HG02623 (cell line): ENCODE measurements around the gene NRTN.

Experiments
- ATAC-seq: cut with Tn5 transposase; IDR thresholded peaks from one replicate; pipeline ENCODE4 v1.9.1; 2021; ENCODE audit warnings: moderate library complexity; ENCODE audit not compliant: unreplicated experiment

Gene NRTN

DNA sequence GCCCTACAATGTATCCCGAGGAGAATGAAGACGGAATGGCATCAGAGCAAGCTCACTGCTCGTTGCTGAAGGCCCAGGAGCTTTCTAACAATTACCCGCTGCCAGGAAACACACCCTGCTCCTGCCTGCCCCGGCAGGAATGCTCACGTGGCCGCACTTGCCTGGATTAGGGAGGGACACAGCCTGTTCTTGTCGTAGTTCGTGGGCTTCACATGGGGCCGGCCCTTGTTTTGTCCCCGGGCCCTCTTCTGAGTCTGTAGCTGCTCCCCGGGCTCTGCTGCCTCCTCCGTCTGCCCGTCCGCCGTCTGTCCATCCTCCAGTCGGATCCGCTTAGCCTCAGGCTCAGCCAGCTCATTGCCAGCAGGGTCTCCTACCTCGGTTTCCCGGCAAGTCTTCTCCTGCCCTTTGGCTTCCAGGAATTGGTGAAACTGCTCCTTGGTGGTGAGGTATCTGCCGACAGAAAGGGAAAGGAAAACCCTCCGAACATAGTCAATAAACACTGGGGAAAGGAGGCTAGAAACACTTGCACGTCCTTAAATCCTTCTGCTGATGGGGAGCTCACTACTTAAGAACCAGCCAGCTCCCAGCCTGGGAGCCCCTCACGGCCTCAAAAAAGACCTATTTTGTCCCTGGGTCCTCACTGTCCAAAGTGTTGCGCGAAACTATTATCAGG lies 14.8 kb upstream of the NRTN start:
- no peak for ATAC-seq

DNA sequence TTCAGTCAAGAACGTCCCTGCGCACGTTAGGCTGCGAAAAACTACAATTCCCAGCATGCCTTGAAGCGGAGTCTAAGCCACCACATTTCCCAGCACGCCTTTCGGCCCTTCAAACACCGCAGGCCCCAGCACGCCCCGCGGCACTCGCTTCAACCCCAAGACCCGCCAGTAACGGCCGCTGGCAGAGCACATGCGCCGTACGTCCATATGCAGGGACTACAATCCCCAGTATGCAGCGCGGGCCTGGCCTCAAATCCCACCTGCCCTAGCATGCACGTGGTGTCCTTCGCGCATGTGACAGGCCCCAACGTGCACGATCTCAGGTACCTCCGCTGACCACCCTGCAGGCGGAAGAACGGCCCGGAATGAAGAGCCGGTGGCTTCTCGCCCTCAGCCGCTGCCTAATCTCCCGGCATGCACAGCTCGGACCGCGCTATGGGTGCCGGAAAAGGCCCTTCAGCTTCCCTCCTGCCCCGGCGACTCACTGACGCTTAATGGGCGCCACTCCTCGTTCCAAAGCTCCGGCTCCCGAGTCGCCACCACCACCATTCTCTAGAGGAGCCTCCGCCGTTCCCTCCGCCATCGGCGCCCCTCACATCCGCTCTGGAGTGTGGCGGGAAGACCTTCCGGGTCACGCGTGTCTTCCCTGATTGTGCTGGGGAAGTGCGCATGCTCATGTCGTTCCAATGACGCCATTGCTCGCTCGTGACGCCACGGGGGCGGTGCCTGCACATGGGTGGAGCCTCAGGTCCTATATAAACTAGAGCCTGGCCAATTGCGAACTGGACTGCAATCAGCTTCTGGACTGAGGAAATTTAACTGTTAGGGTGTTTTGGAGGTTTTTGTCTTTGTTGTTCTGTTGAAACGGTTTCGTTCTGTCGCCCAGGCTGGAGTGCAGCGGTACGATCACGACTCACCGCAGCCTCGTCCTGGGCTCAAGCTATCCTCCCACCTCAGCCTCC lies 14.0 kb upstream of the NRTN start, which contains the start of gene DUS3L:
Gene DUS3L (minus strand): TSS at position 605 of the 962 bp plus-strand sequence. CDS start 22 bp downstream, at position 583.
- ATAC-seq: peak; percentile 84

DNA sequence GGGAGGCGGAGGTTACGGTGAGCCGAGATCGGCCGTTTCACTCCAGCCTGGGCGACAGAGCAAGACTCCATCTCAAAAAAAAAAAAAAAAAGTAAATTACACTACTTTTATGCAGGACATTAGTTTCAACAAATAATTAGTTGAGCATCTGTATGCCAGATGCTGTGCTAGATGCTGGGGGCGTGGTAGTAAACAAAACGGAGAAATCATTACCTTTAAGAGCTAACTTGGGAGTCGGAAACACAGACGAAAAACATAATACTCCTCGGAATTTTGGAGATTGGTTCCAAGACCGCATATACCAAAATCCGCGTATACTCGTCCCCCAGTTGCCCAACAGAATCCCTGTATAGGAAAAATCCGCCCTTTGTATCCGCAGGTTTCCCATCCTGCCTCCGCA lies 12.6 kb upstream of the NRTN start:
- no peak for ATAC-seq

DNA sequence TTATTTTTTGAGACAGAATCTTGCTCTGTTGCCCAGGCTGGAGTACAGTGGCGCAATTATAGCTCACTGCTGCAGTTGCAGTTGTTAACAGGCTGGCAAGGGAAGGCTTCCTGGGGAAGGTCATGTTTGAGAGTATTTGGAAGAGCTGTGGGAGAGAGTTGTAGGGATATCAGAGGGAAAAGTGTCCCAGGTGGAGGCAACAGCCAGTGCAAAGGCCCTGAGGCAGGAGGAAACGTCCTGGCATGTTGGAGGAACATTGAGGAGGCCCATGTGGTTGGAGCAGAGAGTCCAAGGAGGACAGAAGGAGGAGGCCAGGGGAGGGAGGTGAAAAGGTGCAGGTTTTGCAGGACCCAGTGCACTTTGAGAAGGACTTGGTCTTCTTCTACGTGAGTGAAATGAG lies 11.7 kb upstream of the NRTN start:
- no peak for ATAC-seq

DNA sequence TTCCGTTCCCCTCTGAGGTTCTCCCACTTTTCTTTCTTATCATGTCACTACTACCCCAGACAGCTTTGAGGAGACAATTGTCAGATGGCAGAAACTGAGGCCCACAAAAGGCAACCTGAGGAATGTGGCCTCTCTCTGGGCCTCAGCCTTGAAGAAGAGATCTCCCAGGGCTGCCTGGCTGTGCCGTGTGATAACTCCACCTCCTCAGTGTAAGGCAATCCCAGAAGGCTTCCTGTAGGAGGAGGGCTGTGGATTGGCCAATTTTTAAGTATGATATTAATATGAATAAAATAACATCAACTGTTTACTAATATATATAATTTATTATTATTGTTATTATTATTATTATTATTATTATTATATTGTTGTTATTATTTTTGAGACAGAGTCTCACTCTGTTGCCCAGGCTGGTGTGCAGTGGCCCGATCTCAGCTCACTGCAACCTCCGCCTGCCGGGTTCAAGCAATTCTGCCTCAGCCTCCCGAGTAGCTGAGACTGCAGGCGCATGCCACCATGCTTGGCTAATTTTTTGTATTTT lies 9.4 kb upstream of the NRTN start:
- ATAC-seq: no peak

DNA sequence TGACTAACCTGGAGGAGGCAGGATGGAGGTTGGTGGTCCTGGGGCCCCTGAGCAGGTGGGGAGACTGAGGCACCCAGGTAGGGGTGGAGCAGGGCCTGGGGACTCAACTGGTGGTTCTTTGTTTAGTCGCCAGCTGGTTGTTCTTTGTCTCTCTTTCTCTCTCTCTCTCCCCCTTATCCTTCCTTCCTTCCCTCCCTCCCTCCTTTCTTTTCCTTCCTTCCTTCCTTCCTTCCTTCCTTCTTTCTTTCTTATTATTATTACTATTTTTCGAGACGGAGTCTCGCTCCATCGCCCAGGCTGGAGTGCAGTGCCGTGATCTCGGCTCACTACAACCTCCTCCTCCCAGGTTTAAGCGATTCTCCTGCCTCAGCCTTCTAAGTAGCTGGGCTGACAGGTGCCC lies 6.6 kb upstream of the NRTN start:
- ATAC-seq: no peak

DNA sequence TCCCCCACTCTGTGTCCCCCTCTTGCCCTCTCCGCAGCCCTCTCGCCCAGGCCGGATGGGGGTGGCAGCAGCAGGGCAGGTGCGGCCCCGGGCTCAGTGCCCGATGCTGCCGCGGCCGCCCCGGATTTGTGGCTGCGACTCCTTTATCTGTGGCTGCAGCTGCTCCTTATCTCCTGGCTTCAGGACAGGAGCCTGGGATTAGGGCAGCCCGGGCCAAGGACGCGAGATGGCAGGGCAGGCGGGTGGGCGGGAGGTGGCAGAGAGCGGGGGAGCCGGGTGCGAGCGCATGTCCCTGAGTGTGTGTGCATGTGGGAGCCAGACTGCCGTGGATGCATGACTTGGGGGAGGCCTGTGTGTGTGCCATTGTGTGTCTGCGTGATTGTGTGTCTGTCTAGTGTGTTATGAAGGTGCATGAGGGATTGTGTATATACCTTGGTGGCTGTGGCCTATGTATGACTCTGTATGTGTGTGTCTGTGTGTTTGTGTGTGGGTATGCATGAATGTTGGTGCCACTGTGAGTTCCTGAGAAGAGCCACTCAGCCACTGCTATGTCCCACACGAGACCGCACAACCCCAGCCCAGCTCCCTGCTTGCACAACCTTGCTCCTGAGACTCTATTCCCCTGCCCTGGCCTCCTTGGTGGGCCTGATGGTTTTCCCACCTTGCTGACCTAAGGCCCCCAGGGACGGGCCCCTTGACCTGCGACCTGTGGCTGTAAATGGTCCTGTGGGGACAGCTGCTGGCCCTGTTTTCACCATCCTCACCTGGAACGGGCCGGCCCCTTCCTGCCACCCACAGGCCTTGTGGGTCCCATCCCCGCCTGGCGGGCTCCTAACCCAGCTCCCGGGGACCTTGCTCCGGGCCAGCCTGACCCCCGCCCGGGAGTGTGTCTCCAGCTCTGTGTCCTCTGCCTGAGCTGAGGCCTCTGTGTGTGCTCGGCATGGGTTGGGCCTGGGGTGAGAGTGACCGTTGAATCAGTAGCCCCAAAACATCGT lies 5.3 kb upstream of the NRTN start:
- no peak for ATAC-seq

DNA sequence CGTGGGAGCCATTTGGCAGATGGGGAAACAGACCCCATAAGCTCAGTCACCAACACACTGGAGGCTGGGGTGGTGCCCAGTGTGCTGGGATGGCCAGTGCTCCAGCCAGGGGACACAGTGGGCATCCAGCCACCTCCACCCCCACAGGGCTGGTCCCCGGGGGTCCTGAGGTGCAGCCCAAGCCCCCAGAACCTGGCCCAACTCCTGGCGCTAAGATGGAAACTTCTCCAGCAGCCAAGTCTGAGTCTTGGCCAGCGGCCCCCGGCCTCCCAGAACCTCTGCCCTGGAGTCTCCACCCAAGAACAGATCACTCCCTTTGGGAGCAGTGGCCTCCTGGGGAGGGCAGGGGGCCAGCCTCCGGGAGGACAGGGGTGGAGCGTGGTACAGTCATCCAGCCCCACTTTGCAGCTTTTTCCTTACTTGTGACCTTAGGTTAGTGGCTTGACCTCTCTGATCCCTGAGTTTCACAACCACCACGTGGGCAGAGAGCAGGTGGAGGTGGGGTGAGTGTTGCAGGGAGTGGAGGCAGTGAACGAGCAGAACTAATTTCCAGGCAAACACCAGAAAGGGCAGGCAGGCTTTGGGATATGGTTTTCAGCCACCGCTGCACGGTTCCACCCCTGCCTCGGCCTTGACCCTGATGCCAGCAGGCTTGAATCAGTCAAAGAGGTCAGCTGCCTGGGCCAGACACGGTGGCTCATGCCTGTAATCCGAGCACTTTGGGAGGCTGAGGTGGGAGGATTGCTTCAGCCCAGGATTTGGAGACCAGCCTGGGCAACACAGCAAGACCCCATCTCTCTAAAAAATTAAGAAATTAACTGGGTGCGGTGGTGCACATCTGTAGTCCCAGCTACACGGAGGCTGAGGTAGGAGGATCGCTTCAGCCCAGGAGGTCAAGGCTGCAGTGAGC lies 4.3 kb upstream of the NRTN start:
- ATAC-seq: no peak

DNA sequence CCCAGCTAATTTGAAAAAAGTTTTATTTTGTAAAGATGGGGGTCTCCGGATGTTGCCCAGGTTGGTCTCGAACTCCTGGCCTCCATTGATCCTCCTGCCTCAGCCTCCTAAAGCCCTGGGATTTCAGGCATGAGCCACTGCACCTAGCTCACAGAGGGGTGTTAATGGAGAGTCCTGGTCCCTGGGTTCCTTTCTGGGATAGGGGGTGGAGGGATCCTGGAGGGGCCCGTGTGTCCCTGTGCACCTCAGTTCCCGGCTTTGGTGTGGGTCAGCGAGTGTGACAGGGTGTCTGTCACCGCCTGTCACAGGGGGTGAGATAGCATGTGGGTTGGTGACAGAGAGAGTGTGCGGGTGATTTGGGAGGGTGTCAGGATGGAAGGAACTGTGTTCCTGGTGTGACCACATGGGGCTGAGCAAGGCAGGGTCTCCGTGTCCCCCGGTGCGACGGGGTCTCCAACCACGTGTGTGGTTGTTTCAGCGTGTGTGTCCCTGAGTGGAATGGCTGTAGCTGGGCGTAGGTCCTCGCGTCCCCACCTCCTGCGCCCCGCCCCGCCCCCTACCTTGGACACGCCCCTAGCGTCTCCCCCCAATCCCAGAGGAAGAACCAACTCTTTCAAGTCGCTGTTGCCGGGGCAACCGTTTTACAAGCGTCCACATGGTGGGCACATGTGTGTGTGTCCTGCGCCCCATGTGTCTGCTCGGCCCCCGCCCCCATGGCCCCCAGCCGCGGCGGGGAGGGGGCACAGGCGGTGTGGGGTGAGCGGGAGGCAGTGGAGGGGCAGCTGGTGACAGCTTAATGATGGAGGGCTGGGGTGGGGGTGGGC lies 2.9 kb upstream of the NRTN start:
- no peak for ATAC-seq

DNA sequence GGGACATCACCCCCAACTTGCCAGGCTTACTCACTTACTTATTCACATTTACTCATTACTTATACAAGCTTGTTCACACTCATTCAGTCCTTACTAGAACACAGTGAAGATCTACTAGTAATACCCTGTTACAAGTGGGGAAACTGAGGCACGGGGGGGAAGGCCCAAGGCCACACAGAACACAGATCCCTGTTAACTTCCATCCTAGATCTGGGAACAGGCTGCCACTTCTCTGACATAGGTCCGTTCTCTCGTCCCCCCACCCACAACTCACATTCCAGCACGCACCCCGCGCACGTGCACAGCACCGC lies 1.5 kb upstream of the NRTN start:
- no peak for ATAC-seq

DNA sequence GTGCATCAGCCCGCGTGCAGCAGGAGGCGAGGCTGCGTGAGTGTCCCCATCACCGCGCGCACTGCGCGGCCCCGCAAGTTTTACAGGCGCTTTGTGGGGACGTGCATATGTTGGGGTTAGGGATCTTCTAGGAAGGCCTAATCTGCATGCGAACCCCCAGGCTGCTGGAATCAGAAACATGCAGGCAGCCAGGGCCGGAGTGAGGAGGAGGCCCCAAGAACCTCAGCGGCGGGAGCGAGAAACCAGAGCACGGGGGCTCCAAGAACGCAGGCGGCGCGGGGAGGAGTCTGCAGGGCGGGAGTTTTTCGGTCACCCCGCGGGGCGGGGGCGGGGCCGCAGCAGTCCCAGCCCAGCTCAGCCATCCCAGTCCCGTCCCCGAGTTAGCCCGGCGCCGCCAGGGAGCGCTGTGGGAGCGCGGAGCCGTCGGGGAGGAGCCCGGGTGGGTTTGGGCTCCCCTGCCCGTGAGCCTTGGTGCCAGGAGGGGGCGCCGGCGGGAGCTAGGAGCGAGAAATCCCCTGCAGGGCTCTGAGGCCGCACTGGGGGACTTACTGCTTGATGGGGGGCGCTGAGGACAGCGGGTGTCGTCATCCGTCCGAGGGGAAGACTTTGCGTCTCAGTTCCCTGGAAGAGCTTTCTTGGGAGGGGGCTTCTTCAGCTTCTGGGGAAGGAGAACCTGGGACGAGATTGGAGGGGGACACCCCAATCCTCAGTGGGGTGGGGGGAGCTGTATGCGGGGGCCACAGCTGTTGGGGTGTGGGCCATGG lies 933 bp upstream of the NRTN start:
- peak; percentile 60 for ATAC-seq

DNA sequence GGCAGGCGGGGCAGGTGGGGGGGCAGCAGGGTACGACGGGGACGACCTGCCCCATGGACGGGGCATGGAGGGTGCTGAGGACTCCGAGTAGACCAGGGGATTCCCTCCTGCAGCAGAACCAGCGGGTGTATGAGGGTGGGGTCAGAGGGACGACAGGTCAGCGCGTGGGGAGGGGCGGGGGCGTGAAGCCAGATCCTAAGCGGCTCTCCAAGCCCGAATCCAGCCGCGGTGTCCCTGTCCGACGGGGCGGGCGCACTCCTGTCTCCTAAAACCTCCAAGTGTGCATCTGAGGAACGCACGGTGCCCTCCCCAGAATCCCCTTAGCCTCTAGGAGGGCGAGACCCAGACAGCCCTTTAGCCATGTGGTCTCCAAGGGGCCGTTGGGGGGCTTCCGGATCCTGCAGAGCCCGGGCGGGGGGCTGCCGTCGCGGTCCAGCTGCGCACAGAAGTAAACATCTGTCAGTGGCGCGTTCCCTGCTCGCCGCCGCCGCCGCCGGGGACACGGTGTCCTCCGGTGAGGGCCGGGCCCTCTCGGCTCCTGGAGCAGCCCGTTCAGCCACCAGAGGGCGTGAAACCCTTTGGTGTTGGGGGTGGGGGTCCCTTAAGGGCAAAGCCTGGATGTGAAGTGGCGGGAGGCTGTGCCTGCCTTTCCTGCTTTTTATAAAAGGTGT lies 730 bp downstream of the NRTN start:
- no peak for ATAC-seq

DNA sequence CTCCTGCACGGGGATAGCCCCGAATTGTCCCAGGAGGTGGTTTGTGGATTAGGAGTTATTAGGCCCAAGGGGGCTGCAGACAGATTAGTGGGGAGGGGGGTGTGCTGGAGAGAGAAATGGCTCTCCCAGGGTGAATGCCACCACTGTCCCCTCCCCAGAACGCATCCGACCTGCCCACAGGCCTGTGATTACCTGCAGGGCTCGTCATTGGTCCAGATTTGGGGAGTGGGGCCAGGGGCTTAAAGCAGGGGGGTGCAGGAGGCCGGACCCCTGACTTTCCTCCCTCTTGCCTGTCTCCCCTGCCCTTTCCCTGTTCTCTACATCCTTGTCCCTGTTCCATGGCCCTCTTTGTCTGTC lies 1.2 kb downstream of the NRTN start:
- ATAC-seq: no peak

DNA sequence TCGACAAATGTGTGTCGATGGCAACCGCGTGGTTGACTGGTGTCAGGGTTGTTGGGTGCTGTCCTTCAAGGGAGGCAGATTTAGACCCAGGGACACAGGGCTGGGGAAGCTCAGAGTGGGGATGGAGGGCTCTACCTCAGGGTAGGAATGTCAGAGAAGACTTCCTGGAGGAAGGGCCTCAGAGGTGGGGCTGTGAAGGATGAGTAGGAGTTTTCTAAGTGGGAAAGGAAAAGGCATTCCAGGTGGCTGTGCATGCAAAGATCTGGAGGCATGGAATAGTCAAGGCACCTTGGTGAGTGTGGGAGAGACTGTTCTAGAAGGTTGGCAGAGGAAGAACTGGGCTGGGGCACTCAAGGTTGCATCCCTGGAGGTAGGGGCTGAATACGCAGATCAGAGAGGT lies 2.0 kb downstream of the NRTN start:
- ATAC-seq: no peak

DNA sequence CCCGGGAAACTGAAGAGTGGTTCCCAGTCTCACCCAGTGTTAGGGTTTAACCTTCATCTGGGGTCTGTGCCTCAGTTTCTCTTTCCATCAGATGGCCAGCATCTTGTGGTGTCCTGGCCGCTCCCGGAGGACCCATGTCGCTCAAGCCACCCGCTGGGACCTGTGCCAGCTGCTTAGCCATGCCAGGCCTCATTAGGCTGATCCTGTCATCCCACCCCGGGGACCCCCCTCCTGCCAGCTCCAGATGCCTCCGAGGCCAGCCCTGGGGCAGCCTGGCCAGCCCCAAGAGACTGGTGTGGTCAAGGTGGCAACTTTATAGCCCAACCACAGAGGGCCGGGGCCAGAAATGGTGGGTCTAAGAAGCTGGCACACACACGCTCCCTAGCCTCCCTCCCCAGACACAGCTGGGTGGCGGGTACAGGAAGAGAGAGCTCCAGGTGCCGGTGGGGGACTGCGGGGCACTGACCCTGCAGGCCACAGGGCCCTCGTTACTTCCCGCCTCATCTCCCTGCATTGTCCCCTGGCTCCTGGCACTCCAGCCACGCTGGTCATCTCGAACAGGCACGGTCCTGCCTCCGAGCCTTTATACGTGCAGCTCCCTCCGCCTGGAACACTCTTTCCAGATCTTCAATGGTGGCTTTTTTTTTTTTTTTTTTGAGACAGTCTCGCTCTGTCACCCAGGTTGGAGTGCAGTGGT lies 3.4 kb downstream of the NRTN start:
- ATAC-seq: no peak

DNA sequence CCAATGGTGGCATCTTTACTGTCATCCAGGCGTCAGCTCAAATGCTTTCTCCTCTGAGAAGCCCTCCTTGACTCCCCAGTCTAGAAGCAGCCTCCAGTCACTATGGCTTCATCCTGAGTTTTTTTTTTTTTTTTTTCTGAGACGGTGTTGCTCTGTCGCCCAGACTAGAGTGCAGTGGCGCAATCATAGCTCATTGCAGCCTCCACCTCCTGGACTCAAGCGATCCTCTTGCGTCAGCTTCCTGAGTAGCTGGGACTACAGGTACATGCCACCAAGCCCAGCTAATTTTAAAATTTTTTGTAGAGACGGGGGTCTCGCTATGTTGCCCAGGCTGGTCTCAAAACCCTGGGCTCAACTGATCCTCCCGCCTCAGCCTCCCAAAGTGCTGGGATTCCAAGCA lies 4.2 kb downstream of the NRTN start:
- ATAC-seq: no peak

DNA sequence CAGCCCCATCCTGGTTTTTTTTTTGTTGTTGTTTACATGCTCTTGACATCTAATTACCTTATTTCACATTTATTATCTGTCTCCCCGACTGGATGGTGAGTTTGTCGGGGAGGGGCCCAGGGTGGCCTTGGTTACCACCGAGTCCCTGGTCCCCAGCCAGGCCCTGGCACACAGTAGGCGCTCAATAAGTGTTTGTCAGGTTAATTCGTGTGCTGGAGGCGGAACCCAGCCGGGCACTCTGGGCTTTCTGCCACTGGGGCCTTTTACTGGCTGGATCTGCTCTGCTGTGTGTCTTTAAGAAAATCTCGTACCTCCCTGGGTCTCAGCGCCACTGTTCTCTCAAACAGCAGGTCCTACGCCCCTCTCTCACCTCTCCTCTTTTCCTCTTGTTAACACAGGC lies 4.6 kb downstream of the NRTN start:
- no peak for ATAC-seq
